Measurements from ENCODE around the gene TTC21B.
"Not testable (repeated sequence)": the region's sequence is repeated elsewhere in the genome, so short reads cannot be mapped to it uniquely, and the experiment has no call there.

TTC21B gene

GRCh38 chr2:165953655-165954606 is at the start of gene TTC21B:
TSS of gene TTC21B (minus strand) at chr2:165953776. CDS start at chr2:165953705, 71 bp downstream.
- DNase-seq (ENCODE audit: low read depth), result peak; percentile 82

- DNase-seq (ENCODE audit: low read depth), result no peak
Measured at GRCh38 chr2:166000401-166000800, 46.8 kb upstream of the TTC21B start.

- DNase-seq (ENCODE audit: low read depth), result no peak
Measured at GRCh38 chr2:165990846-165991245, 37.3 kb upstream of the TTC21B start.

- no peak for DNase-seq (ENCODE audit: low read depth)
Measured at GRCh38 chr2:165989851-165990250, 36.3 kb upstream of the TTC21B start.

- DNase-seq (ENCODE audit: low read depth), result no peak
Measured at GRCh38 chr2:165985120-165985519, 31.5 kb upstream of the TTC21B start.

- not testable (repeated sequence) for DNase-seq (ENCODE audit: low read depth)
Measured at GRCh38 chr2:165972161-165972560, 18.6 kb upstream of the TTC21B start.

- DNase-seq (ENCODE audit: low read depth), result no peak
Measured at GRCh38 chr2:165970663-165971062, 17.1 kb upstream of the TTC21B start.

GRCh38 chr2:165969227-165969626 is 15.7 kb upstream of the TTC21B start:
- no peak for DNase-seq (ENCODE audit: low read depth)

- no peak for DNase-seq (ENCODE audit: low read depth)
Measured at GRCh38 chr2:165967746-165968145, 14.2 kb upstream of the TTC21B start.

GRCh38 chr2:165961818-165962217 is 8.2 kb upstream of the TTC21B start:
- DNase-seq (ENCODE audit: low read depth), result no peak

- no peak for DNase-seq (ENCODE audit: low read depth)
Measured at GRCh38 chr2:165959371-165959770, 5.8 kb upstream of the TTC21B start.

- no peak for DNase-seq (ENCODE audit: low read depth)
Measured at GRCh38 chr2:165958313-165958960, 4.9 kb upstream of the TTC21B start.

GRCh38 chr2:165957030-165957675 is 3.6 kb upstream of the TTC21B start:
- no peak for DNase-seq (ENCODE audit: low read depth)

- DNase-seq (ENCODE audit: low read depth), result no peak
Measured at GRCh38 chr2:165953306-165953654, 296 bp downstream of the TTC21B start.

- no peak for DNase-seq (ENCODE audit: low read depth)
Measured at GRCh38 chr2:165952741-165953211, 800 bp downstream of the TTC21B start.

GRCh38 chr2:165952085-165952484 is 1.5 kb downstream of the TTC21B start:
- DNase-seq (ENCODE audit: low read depth), result no peak

- DNase-seq (ENCODE audit: low read depth), result no peak
Measured at GRCh38 chr2:165950438-165950837, 3.1 kb downstream of the TTC21B start.

- DNase-seq (ENCODE audit: low read depth), result no peak
Measured at GRCh38 chr2:165941827-165942226, 11.7 kb downstream of the TTC21B start.

GRCh38 chr2:165938237-165938636 is 15.3 kb downstream of the TTC21B start:
- DNase-seq (ENCODE audit: low read depth), result no peak

GRCh38 chr2:165933211-165933910 is 20.2 kb downstream of the TTC21B start:
- no peak for DNase-seq (ENCODE audit: low read depth)

GRCh38 chr2:165927774-165928173 is 25.8 kb downstream of the TTC21B start:
- no peak for DNase-seq (ENCODE audit: low read depth)

- no peak for DNase-seq (ENCODE audit: low read depth)
Measured at GRCh38 chr2:165927353-165927752, 26.2 kb downstream of the TTC21B start.

All from stimulated activated CD8-positive, alpha-beta memory T cell treated with anti-CD3 and anti-CD28 coated beads, Interleukin-15, amount 100 ng/mL, for 1 hour (primary cell).